ENCODE measurements around the gene RNASE8.

GRCh38 chr14:21059842-21060613 lies 2.4 kb downstream of the RNASE8 start:
- TF ChIP-seq, protein P1, sequence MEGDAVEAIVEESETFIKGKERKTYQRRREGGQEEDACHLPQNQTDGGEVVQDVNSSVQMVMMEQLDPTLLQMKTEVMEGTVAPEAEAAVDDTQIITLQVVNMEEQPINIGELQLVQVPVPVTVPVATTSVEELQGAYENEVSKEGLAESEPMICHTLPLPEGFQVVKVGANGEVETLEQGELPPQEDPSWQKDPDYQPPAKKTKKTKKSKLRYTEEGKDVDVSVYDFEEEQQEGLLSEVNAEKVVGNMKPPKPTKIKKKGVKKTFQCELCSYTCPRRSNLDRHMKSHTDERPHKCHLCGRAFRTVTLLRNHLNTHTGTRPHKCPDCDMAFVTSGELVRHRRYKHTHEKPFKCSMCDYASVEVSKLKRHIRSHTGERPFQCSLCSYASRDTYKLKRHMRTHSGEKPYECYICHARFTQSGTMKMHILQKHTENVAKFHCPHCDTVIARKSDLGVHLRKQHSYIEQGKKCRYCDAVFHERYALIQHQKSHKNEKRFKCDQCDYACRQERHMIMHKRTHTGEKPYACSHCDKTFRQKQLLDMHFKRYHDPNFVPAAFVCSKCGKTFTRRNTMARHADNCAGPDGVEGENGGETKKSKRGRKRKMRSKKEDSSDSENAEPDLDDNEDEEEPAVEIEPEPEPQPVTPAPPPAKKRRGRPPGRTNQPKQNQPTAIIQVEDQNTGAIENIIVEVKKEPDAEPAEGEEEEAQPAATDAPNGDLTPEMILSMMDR (IDR thresholded peaks at IDR 0.05), result no peak
- TF ChIP-seq ZFX (IDR thresholded peaks at IDR 0.05; ENCODE audit: borderline replicate concordance), result no peak
